ENCODE results near the gene PPP1R9B.
A peak's percentile ranks its signal among the peaks of the same experiment; 100 is the strongest.

The PPP1R9B gene

GRCh38 chr17:50132104-50132794 is 18.2 kb downstream of the PPP1R9B start:
- H3K36me3 ChIP-seq (ENCODE audit: insufficient read depth, insufficient read length, low read length) = peaks cover 39% of the 10 kb centered on the region
- H3K9ac ChIP-seq (ENCODE audit: insufficient read length, low read depth) = no peak overlapping the region
- no peaks in the 10 kb centered on the region for H3K9me3 ChIP-seq (ENCODE audit: insufficient read depth, low read length)
- TF ChIP-seq SUZ12 (IDR thresholded peaks at IDR 0.05; ENCODE audit: extremely low read depth, insufficient read depth, insufficient read length) = no peak
- TF ChIP-seq ZNF274 (IDR thresholded peaks at IDR 0.05; ENCODE audit: low read depth, low read length) = no peak
- no peak for TF ChIP-seq YY1 (IDR thresholded peaks at IDR 0.05; ENCODE audit: insufficient read depth, insufficient read length)
- DNase-seq (ENCODE audit: low read depth, low spot score) = no peak
- H3K27me3 ChIP-seq (ENCODE audit: insufficient read depth, insufficient read length) = peaks cover 13% of the 10 kb centered on the region
- H3K4me3 ChIP-seq (ENCODE audit: insufficient read length, low read depth) = no peak overlapping the region
- peaks cover 52% of the 10 kb centered on the region for H3K4me1 ChIP-seq (ENCODE audit: insufficient read depth, insufficient read length)

- DNase-seq (ENCODE audit: low read depth, low spot score) = no peak
- H3K9me3 ChIP-seq (ENCODE audit: insufficient read depth, low read length) = no peaks in the 10 kb centered on the region
- peaks cover 24% of the 10 kb centered on the region for H3K36me3 ChIP-seq (ENCODE audit: insufficient read depth, insufficient read length, low read length)
- H3K27me3 ChIP-seq (ENCODE audit: insufficient read depth, insufficient read length) = peaks cover 13% of the 10 kb centered on the region
- TF ChIP-seq ZNF274 (IDR thresholded peaks at IDR 0.05; ENCODE audit: low read depth, low read length) (no peak), YY1 (IDR thresholded peaks at IDR 0.05; ENCODE audit: insufficient read depth, insufficient read length) (no peak), SUZ12 (IDR thresholded peaks at IDR 0.05; ENCODE audit: extremely low read depth, insufficient read depth, insufficient read length) (no peak)
- peaks cover 49% of the 10 kb centered on the region for H3K4me1 ChIP-seq (ENCODE audit: insufficient read depth, insufficient read length)
- H3K4me3 ChIP-seq (ENCODE audit: insufficient read length, low read depth) = peak overlapping the region; percentile 24
- H3K9ac ChIP-seq (ENCODE audit: insufficient read length, low read depth) = no peak overlapping the region
These were observed 19.7 kb downstream of the PPP1R9B start for GRCh38 chr17:50130559-50131305.

GRCh38 chr17:50129728-50130558 is 20.5 kb downstream of the PPP1R9B start, which contains the start of gene SAMD14:
SAMD14 (minus strand) TSS chr17:50130160; CDS start chr17:50124959, 5,201 bp downstream.
- DNase-seq (ENCODE audit: low read depth, low spot score) = no peak
- Histone ChIP-seq H3K36me3 (ENCODE audit: insufficient read depth, insufficient read length, low read length) (peaks cover 18% of the 10 kb centered on the region), H3K4me1 (ENCODE audit: insufficient read depth, insufficient read length) (peaks cover 43% of the 10 kb centered on the region), H3K9ac (ENCODE audit: insufficient read length, low read depth) (peak within 1 kb of the TSS; percentile 82), H3K4me3 (ENCODE audit: insufficient read length, low read depth) (peak within 1 kb of the TSS; percentile 55), H3K9me3 (ENCODE audit: insufficient read depth, low read length) (no peaks in the 10 kb centered on the region), H3K27me3 (ENCODE audit: insufficient read depth, insufficient read length) (peaks cover 16% of the 10 kb centered on the region)
- TF ChIP-seq SUZ12 (IDR thresholded peaks at IDR 0.05; ENCODE audit: extremely low read depth, insufficient read depth, insufficient read length) (no peak), YY1 (IDR thresholded peaks at IDR 0.05; ENCODE audit: insufficient read depth, insufficient read length) (no peak), ZNF274 (IDR thresholded peaks at IDR 0.05; ENCODE audit: low read depth, low read length) (no peak)

GRCh38 chr17:50129353-50129727 is 21.1 kb downstream of the PPP1R9B start:
- no peaks in the 10 kb centered on the region for H3K9me3 ChIP-seq (ENCODE audit: insufficient read depth, low read length)
- H3K36me3 ChIP-seq (ENCODE audit: insufficient read depth, insufficient read length, low read length) = peaks cover 12% of the 10 kb centered on the region
- peaks cover 38% of the 10 kb centered on the region for H3K4me1 ChIP-seq (ENCODE audit: insufficient read depth, insufficient read length)
- peak overlapping the region; percentile 44 for H3K4me3 ChIP-seq (ENCODE audit: insufficient read length, low read depth)
- H3K9ac ChIP-seq (ENCODE audit: insufficient read length, low read depth) = peak overlapping the region; percentile 79
- TF ChIP-seq ZNF274 (IDR thresholded peaks at IDR 0.05; ENCODE audit: low read depth, low read length) (no peak), SUZ12 (IDR thresholded peaks at IDR 0.05; ENCODE audit: extremely low read depth, insufficient read depth, insufficient read length) (no peak), YY1 (IDR thresholded peaks at IDR 0.05; ENCODE audit: insufficient read depth, insufficient read length) (no peak)
- DNase-seq (ENCODE audit: low read depth, low spot score) = no peak
- H3K27me3 ChIP-seq (ENCODE audit: insufficient read depth, insufficient read length) = peaks cover 16% of the 10 kb centered on the region

- Histone ChIP-seq H3K36me3 (ENCODE audit: insufficient read depth, insufficient read length, low read length) (peaks cover 11% of the 10 kb centered on the region), H3K27me3 (ENCODE audit: insufficient read depth, insufficient read length) (peaks cover 16% of the 10 kb centered on the region), H3K9ac (ENCODE audit: insufficient read length, low read depth) (peak overlapping the region; percentile 79), H3K4me3 (ENCODE audit: insufficient read length, low read depth) (peak overlapping the region; percentile 44), H3K9me3 (ENCODE audit: insufficient read depth, low read length) (no peaks in the 10 kb centered on the region), H3K4me1 (ENCODE audit: insufficient read depth, insufficient read length) (peaks cover 33% of the 10 kb centered on the region)
- TF ChIP-seq ZNF274 (IDR thresholded peaks at IDR 0.05; ENCODE audit: low read depth, low read length) (no peak), SUZ12 (IDR thresholded peaks at IDR 0.05; ENCODE audit: extremely low read depth, insufficient read depth, insufficient read length) (no peak), YY1 (IDR thresholded peaks at IDR 0.05; ENCODE audit: insufficient read depth, insufficient read length) (no peak)
- DNase-seq (ENCODE audit: low read depth, low spot score) = no peak
These were observed 21.8 kb downstream of the PPP1R9B start for GRCh38 chr17:50128441-50129352.

- peaks cover 11% of the 10 kb centered on the region for H3K36me3 ChIP-seq (ENCODE audit: insufficient read depth, insufficient read length, low read length)
- no peak overlapping the region for H3K9ac ChIP-seq (ENCODE audit: insufficient read length, low read depth)
- TF ChIP-seq ZNF274 (IDR thresholded peaks at IDR 0.05; ENCODE audit: low read depth, low read length) = no peak
- TF ChIP-seq YY1 (IDR thresholded peaks at IDR 0.05; ENCODE audit: insufficient read depth, insufficient read length) = no peak
- no peak for TF ChIP-seq SUZ12 (IDR thresholded peaks at IDR 0.05; ENCODE audit: extremely low read depth, insufficient read depth, insufficient read length)
- no peaks in the 10 kb centered on the region for H3K9me3 ChIP-seq (ENCODE audit: insufficient read depth, low read length)
- no peak overlapping the region for H3K4me3 ChIP-seq (ENCODE audit: insufficient read length, low read depth)
- no peak for DNase-seq (ENCODE audit: low read depth, low spot score)
- H3K27me3 ChIP-seq (ENCODE audit: insufficient read depth, insufficient read length) = peaks cover 16% of the 10 kb centered on the region
- peaks cover 30% of the 10 kb centered on the region for H3K4me1 ChIP-seq (ENCODE audit: insufficient read depth, insufficient read length)
These were observed 22.6 kb downstream of the PPP1R9B start for GRCh38 chr17:50127697-50128361.

Measured in NT2/D1 (cell line).